ENCODE data around the gene POFUT2.

POFUT2 gene

GRCh38 chr21:45262616-45263015, 25.1 kb downstream of the POFUT2 start:
- DNase-seq (ENCODE audit: low spot score) = no peak

GRCh38 chr21:45262041-45262581, 25.6 kb downstream of the POFUT2 start:
- DNase-seq (ENCODE audit: low spot score) = no peak

GRCh38 chr21:45261093-45261492, 26.6 kb downstream of the POFUT2 start:
- no peak for DNase-seq (ENCODE audit: low spot score)

GRCh38 chr21:45260191-45260825, 27.4 kb downstream of the POFUT2 start:
- DNase-seq (ENCODE audit: low spot score) = no peak

- DNase-seq (ENCODE audit: low spot score) = no peak
These were observed 28.4 kb downstream of the POFUT2 start for GRCh38 chr21:45259206-45259840.

GRCh38 chr21:45258466-45258865, 29.2 kb downstream of the POFUT2 start:
- no peak for DNase-seq (ENCODE audit: low spot score)

- no peak for DNase-seq (ENCODE audit: low spot score)
These were observed 29.9 kb downstream of the POFUT2 start for GRCh38 chr21:45257673-45258341.

- peak; percentile 6 for DNase-seq (ENCODE audit: low spot score)
These were observed 30.6 kb downstream of the POFUT2 start for GRCh38 chr21:45256912-45257672.

GRCh38 chr21:45256021-45256911, 31.4 kb downstream of the POFUT2 start:
- DNase-seq (ENCODE audit: low spot score) = no peak

- peak; percentile 44 for DNase-seq (ENCODE audit: low spot score)
These were observed 32.2 kb downstream of the POFUT2 start for GRCh38 chr21:45255381-45256020.

GRCh38 chr21:45254460-45254930, 33.2 kb downstream of the POFUT2 start:
- DNase-seq (ENCODE audit: low spot score) = no peak

GRCh38 chr21:45253633-45254459, 33.8 kb downstream of the POFUT2 start:
- DNase-seq (ENCODE audit: low spot score) = no peak

- no peak for DNase-seq (ENCODE audit: low spot score)
These were observed 34.5 kb downstream of the POFUT2 start for GRCh38 chr21:45253180-45253579.

GRCh38 chr21:45252448-45252925, 35.2 kb downstream of the POFUT2 start:
- DNase-seq (ENCODE audit: low spot score) = no peak

GRCh38 chr21:45251635-45252447, 35.9 kb downstream of the POFUT2 start:
- no peak for DNase-seq (ENCODE audit: low spot score)

- DNase-seq (ENCODE audit: low spot score) = no peak
These were observed 36.6 kb downstream of the POFUT2 start for GRCh38 chr21:45250914-45251634.

GRCh38 chr21:45250272-45250671, 37.4 kb downstream of the POFUT2 start:
- no peak for DNase-seq (ENCODE audit: low spot score)

- no peak for DNase-seq (ENCODE audit: low spot score)
These were observed 38.1 kb downstream of the POFUT2 start for GRCh38 chr21:45249626-45250025.
